ENCODE measurements around the gene GHR.

GRCh38 chr5:42628821-42629220, 205.6 kb downstream of the GHR start:
- TF ChIP-seq RXRA (IDR thresholded peaks at IDR 0.05; ENCODE audit: insufficient read depth, low read depth, low read length) (no peak), FOSL1 (IDR thresholded peaks at IDR 0.05; ENCODE audit: insufficient read depth, low read depth, low read length) (no peak), EZH2 (IDR thresholded peaks at IDR 0.05; ENCODE audit: low read depth, low read length, severe bottlenecking) (no peak), CTCF (IDR thresholded peaks at IDR 0.05; ENCODE audit: control extremely low read depth in 1 of 3, insufficient read depth in 1 of 3, low read depth in 1 of 3, low read length in 3 of 3) (no peak), CBX8 (IDR thresholded peaks at IDR 0.05; ENCODE audit: borderline replicate concordance, low read depth, low read length) (no peak), POLR2AphosphoS5 (IDR thresholded peaks at IDR 0.05; ENCODE audit: low read depth, low read length) (no peak), KDM1A (IDR thresholded peaks at IDR 0.05; ENCODE audit: borderline replicate concordance, low read length) (no peak), POLR2A (IDR thresholded peaks at IDR 0.05; ENCODE audit: control extremely low read depth in 1 of 2, low read depth in 2 of 2, low read length in 2 of 2) (no peak), MAX (IDR thresholded peaks at IDR 0.05) (no peak)

Data from H1 (cell line).